ENCODE results near the gene SLC35G6.

GRCh38 chr17:7495906-7496434 is 14.7 kb downstream of the SLC35G6 start:
- TF ChIP-seq POLR2A (IDR thresholded peaks at IDR 0.05) (no peak), CTCF (IDR thresholded peaks at IDR 0.05) (no peak)
